Measurements from ENCODE around the gene TTLL3.
"Not testable (repeated sequence)": the region's sequence is repeated elsewhere in the genome, so short reads cannot be mapped to it uniquely, and the experiment has no call there.

- TF ChIP-seq CTCF (CRISPR knock-in tag; IDR thresholded peaks at IDR 0.05); ATF7 (IDR thresholded peaks at IDR 0.05); ATF7 (CRISPR knock-in tag; IDR thresholded peaks at IDR 0.05): not testable (repeated sequence)
Observed at GRCh38 chr3:9851926-9852325, 41.9 kb downstream of the TTLL3 start.

Measured in HepG2 (cell line).